ENCODE data around the gene ACOX1.
A peak's percentile ranks its signal among the peaks of the same experiment; 100 is the strongest.

Gene ACOX1

DNA sequence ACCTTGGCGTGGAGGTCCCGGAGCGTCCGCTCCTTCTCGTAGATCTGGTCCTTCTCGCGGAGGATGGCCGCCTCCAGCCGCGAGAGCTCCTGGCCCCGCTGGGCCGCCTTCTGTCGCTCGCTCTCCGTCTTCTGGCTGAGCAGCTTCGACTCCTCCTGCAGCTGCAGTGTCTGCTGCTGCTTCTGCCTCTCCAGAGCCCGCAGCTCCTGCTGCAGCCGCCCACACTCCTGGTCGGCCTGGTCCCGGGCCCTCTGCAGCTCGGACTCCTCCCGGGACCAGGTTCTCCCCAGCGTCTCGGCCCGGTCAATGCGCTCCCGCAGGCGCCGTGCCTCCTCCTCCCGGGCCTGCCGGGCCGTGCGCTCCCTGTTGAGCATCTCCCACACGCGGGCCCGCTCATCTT lies 29.2 kb upstream of the ACOX1 start:
- DNase-seq = no peak

- no peak for DNase-seq
These were observed 28.8 kb upstream of the ACOX1 start for GRCh38 chr17:76007850-76008165.

DNA sequence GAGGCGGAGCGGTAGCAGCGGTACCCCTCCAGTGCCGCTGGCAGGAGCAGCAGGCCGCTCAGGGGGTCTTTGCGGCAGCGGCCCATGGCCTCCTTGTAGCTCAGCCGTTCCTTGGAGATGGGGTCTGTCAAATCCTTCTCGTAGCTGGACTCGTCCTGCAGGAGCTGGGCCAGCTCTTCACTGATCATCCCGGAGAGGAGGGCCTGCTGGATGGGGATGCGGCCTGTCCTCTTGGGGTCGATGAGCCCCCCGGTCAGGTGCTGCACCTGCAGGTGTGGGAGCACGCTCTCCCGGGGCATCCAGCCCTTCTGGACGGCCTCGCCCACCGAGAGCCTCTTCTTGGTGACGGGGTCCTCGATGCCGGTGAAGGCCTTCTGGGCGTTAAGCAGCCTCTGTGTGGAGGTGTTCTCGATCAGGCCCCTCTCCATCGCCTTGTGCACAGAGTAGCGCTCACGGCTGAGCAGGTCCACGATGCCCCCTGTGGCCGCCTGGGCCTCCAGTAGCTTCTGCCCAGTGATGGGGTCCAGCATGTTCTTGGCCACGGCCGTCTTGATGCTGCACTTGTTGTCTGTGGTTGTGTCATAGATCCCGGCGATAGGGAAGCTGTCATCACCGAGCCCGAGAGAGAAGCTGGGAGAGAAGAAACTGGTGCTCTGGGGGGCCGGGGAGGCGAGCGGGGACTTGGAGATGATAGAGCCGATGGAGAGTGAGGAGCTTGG lies 28.3 kb upstream of the ACOX1 start:
- no peak for DNase-seq

DNA sequence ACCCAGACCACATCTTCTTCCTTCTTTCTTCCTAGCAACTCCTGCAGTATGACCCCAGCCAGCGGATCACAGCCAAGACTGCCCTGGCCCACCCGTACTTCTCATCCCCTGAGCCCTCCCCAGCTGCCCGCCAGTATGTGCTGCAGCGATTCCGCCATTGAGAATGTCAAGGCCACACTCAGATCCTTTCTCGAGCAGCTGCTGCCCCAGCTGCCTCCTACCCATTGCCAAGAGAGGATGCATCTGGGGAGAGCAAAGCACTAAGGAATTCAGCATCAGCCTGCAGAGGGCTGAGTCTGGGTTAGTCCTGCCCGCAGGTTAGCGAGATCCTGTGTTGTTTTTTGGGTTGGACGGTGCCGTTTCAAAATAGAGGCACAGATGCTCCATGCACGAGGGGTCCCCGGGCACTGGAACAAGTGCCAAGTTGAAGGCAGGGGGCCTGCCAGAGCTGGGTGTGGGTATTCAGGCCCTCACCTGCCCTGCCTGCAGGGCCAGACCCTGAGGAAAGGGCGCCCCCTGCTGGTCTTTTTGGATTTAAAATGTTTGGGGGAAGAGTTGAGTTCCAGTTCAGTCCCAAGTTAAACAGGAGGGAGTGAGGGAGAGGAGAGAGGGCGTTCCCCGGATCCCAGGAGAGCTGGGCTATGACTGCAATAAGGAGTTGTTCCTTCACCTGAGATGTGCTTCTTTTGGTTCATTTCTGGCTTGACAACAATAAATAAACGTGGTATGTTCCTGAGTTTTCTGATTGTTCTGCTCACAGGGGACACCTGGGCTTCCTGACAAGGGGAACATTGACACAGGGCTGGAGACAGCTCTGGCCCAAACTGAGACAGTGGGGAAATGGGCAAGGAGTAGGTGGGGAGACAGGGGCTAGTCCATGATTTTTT lies 26.5 kb upstream of the ACOX1 start:
- DNase-seq = peak; percentile 90

DNA sequence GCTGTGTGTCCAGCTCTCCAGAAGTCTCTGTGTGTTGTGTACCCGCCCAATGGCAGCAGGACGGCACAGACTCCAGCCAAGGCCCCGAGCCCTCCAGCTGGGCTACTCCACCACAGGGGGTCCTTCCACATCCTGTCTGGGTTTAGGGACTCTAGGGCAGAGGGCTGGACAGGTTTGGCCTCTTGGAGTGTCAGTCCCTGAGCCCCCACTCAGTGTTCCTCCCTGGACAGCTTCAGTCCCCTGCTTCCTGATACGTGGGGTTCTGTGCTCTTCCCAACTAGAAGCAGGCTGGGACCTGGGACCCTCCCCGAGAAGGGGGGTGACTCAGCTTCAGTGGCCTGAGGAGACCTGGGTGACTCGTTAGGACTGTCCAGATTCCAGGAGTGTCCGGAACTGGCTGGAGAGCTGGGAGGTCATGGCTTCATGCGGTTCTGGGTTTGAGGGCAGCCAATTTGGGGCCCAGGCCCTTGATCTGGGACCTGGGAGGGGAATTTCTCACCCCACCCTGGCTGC lies 25.8 kb upstream of the ACOX1 start:
- no peak for DNase-seq

- no peak for DNase-seq
These were observed 24.9 kb upstream of the ACOX1 start for GRCh38 chr17:76003915-76004314.

GRCh38 chr17:76002100-76002499 lies 23.1 kb upstream of the ACOX1 start:
- DNase-seq = no peak

- DNase-seq = no peak
These were observed 22.0 kb upstream of the ACOX1 start, which contains the start of gene CDK3 for GRCh38 chr17:76000755-76001521. CDK3 (plus strand) TSS chr17:76000855; CDS start chr17:76001426, 571 bp downstream.

- peak; percentile 71 for DNase-seq
These were observed 21.2 kb upstream of the ACOX1 start for GRCh38 chr17:76000016-76000754.

GRCh38 chr17:75998327-75998795 lies 19.4 kb upstream of the ACOX1 start:
- DNase-seq = no peak

GRCh38 chr17:75996665-75997590 lies 18.0 kb upstream of the ACOX1 start:
- DNase-seq = peak; percentile 83

DNA sequence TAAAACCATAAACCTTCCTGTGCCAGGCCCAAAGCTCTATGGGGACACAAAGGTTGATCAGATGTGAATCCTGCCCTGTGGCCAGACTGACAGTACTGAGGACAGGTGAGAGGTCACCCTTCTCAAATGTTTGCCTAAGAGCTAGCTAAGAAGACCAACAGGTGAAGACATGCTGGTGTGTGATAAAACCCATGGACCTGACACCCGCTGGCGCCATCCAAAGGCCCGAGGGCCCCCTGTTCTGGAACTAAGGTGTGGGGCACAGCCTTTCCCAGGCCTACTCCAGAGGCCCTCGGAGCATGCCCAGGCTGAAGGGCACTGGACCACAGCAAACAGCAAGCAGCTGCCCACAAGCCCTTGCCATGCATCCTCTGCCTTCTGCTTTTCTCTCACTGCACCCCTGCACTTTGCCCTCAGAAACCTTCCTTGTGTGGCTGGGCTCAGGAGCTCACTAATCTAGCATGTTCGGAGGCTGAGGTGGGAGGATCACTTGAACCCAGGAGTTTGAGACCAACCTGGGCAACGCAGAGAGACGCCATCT lies 16.5 kb upstream of the ACOX1 start:
- DNase-seq = no peak

- DNase-seq = no peak
These were observed 15.9 kb upstream of the ACOX1 start for GRCh38 chr17:75994802-75995370.

DNA sequence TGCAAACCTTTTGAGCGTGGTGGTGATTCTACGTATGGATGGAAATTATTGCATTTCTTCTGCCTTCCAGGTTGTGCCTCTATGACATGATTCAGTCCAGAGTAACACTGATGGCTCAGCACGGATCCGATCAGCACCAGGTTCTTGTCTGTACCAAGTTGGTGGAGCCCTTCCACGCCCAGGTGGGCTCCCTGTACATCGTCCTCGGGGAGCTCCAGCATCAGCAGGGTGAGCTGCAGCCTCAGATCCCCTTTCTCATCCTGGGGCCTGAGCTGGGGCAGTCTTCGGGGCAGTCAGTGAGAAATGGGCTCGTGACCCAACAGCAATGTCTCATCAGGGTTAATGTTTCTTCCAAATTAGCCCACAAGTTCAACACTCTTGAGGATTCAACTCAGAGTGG lies 12.4 kb upstream of the ACOX1 start:
- no peak for DNase-seq

DNA sequence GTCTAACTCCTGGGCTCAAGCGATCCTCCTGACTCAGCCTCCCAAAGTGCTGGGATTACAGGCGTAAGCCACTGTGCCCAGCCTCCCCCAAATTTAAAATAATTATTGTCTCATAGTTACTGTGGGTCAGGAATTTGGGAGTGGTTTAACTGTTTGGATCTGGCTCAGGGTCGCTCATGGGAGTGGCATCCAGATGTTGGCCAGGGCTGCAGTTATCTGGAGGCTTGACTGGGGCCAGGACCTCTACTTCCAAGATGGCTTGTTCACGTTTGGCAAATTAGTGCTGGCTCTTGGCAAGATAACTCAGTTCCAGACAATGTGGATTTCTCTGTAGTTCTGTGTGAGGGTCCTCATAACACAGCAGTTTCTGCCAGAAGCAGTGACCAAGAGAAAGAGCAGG lies 8.1 kb upstream of the ACOX1 start:
- no peak for DNase-seq

- no peak for DNase-seq
These were observed 7.0 kb upstream of the ACOX1 start for GRCh38 chr17:75985986-75986385.

GRCh38 chr17:75983501-75984181 lies 4.7 kb upstream of the ACOX1 start:
- DNase-seq = peak; percentile 81

DNA sequence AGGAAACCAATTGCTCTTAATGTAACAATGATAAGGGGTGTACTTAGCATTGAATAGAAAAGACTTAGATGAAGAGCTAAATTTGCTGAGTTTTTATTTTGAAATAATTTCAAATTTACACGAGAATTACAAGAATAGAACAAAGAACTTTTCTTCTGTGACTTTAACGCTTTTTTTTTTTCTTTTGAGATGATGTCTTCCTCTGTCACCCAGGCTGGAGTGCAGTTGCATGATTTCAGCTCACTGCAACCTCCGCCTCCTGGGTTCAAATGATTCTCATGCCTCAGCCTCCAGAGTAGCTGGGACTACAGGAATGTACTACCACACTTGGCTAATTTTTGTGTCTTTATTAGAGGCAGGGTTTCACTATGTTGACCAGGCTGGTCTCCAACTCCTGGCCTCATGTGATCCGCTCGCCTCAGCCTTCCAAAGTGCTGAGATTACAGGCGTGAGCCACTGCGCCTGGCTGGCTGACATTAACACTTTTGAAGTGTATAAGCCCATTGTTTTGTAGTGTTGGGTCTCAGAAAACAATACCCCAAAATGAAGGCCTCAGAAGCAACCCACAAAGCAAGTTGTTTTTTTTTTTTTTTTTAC lies 2.2 kb upstream of the ACOX1 start:
- no peak for DNase-seq

DNA sequence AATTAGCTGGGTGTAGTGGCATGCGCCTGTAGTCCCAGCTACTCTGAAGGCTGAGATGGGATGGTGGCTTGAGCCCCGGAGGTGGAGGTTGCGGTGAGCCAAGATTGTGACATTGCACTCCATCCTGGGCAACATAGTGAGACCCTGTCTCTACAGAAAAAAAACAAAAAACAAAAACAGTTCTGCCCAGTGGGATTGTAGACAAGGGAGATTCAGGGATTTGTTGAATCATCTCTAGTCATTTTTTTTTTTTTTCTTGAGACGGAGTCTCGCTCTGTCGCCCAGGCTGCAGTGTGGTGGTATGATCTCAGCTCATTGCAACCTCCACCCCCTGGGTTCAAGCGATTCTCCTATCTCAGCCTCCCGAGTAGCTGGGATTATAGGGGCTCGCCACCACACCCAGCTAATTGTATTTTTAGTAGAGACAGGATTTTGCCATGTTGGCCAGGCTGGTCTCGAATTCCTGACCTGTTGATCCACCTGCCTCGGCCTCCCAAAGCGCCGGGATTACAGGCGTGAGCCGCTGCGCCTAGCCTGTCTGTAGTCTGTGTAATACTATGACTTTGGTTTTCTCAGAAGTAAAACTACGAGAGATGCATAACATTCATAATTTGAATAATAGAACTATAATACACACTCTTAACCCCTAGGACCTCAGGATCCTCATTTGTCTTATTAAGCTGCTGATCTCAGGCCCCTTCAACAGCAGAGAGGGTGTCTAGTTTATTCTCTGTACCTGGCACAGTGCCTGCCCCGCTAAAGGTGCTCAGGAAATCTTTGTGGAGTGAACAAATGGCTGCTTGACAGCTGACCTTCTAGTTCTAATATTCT lies 1.4 kb upstream of the ACOX1 start:
- no peak for DNase-seq
